Activated T-cell treated with anti-CD3 and anti-CD28 coated beads for 1 hour (primary cell): ENCODE results near the gene TSSK2.
"Not testable (repeated sequence)": the region's sequence is repeated elsewhere in the genome, so short reads cannot be mapped to it uniquely, and the experiment has no call there.

ENCODE experiments used
- DNase-seq: peaks from one replicate; pipeline ENCODE4 v3.0.0-alpha.2; 2020; ENCODE audit warnings: low read depth

The TSSK2 gene

DNA sequence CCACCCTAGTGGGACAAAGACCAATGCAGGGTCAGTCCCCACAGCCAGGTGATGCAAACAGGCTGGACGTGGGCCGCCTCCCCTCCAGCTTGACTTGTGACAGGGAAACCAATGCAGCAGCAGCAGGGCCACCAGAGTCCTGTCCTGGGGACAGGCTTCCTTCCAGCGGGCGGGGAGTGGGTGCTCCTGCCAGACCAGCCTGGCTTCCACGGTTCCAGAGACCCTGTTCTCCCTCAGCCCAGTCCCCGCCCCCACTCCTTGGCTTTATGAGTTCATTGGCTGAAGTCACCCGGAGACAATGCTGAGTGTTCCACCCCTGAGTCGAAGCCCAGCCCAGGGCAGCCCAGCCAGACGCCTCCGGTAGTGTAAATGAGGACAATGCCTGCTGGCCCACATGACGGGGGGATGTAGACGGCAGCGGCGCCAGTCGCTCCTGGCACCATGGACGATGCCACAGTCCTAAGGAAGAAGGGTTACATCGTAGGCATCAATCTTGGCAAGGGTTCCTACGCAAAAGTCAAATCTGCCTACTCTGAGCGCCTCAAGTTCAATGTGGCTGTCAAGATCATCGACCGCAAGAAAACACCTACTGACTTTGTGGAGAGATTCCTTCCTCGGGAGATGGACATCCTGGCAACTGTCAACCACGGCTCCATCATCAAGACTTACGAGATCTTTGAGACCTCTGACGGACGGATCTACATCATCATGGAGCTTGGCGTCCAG lies at the start of gene TSSK2:
TSSK2 (plus strand) TSS at position 350 of the 726 bp plus-strand sequence; CDS start at position 442, 92 bp downstream.
- no peak for DNase-seq

- DNase-seq: no peak
Observed at GRCh38 chr22:19081351-19081750, 49.8 kb upstream of the TSSK2 start.

DNA sequence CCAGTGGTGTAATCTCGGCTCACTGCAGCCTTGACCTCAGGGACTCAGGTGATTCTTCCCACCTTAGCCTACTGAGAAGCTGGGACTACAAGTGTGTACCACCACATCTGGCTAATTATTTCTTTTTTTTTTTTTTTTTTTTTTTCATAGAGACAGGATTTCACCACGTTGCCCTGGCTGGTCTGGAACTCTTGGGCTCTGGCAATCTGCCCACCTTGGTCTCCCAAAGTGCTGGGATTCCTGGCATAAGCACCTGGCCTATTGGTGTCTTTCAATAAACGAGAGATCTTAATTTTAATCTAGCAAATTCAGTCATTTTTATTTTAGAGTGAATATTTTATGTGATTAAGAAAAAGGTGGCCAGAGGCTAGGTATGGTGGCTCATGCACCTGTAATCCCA lies 49.0 kb upstream of the TSSK2 start:
- no peak for DNase-seq

GRCh38 chr22:19082793-19083192 lies 48.3 kb upstream of the TSSK2 start:
- DNase-seq: no peak

GRCh38 chr22:19084126-19084525 lies 47.0 kb upstream of the TSSK2 start:
- not testable (repeated sequence) for DNase-seq

DNA sequence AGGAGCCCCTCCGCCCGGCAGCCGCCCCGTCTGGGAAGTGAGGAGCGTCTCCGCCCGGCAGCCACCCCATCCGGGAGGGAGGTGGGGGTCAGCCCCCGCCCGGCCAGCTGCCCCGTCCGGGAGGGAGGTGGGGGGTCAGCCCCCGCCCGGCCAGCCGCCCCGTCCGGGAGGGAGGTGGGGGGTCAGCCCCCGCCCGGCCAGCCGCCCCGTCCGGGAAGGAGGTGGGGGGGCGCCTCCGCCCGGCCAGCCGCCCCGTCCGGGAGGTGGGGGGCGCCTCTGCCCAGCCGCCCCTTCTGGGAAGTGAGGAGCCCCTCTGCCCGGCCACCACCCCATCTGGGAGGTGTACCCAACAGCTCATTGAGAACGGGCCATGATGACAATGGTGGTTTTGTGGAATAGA lies 46.5 kb upstream of the TSSK2 start:
- not testable (repeated sequence) for DNase-seq

- DNase-seq: no peak
Observed at GRCh38 chr22:19085233-19085718, 45.8 kb upstream of the TSSK2 start.

DNA sequence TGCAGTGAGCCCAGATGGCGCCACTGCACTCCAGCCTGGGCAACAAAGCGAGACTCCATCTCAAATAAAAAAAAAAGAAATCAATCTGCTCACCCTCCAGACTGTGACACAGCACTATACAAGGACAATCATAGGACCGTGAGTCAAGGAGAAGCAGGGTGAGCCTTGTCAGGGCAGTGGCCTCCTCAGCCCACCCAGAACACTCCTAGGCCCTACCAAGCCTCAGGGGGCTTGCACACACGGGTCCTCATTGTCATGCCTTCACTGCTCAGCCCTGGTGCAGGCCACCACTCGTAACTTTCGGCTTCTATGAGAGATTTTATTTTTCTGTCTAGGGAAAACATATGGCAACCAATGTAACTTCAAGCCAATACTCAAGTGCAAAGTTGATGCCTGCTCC lies 44.7 kb upstream of the TSSK2 start:
- no peak for DNase-seq

DNA sequence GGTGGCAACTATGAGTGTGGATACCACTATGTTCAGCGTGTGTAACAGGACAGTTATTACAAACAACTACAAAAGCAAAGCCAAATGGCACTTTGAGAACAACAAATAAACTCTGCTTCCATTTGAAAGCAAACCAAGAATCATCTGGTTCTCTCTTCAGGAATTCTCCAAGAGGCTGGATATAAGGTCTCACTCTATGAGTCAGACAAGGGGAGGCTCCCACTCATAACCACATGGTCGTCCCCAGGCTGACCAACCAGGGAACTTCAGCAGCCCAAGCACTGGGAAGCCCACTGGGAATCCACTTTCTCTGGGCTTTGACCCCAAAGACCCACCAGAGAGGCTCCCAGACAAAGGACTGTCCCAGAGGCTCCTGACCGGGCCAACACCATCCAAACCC lies 44.2 kb upstream of the TSSK2 start:
- DNase-seq: no peak

DNA sequence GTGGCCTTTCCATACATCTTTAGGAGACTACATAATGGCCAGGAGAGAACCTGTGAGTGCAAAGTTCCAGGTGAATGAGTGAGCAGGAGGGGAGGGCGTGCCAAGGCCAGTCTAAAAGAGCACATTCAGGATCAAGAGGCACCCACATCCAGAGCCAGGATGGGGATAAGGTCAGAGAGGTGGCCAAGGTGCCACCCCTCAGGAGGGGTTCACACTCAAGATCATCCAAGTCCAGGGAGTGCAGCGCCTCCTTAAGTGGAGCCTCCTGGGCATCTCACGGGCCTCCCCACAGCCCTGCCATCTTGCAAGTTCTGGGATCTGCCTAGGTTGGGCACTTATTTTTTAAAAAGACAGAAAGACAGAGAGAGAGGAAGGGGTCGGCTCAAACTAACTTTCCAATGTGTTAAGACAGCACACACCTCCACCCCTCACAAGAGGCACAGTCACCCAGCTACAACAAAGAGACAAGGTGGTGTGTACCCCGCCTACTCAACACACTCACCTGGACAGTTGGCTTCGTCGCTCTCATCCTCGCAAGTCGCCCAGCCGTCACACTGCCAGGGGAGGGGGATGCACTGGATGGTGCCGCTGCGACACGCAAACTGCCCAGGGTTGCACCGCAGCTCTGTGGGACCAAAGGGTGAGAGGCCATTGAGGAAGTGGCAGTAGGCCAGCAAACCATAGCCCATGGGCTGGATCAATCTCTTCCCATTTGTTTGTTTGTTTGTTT lies 42.1 kb upstream of the TSSK2 start:
- no peak for DNase-seq

DNA sequence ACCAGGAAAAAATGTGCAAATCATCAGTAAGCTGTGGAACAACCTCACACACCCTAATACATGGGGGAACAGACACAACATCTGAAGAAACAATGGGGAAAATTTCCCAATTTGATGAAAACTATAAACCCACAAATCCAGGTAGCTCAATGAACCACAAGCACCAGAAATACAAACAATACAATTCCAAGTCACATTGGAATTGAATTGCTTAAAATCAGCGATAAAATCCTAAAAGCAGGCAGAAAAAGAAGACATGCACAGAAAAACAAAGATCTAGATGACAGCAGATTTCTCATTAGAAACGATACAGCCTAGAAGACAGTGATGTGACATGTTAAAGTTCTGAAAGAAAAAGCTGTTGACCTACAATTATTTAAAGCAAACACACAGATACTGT lies 40.9 kb upstream of the TSSK2 start:
- no peak for DNase-seq

- DNase-seq: no peak
Observed at GRCh38 chr22:19090586-19091127, 40.5 kb upstream of the TSSK2 start.

- no peak for DNase-seq
Observed at GRCh38 chr22:19092725-19093124, 38.4 kb upstream of the TSSK2 start.

GRCh38 chr22:19094393-19094997 lies 36.6 kb upstream of the TSSK2 start:
- no peak for DNase-seq

DNA sequence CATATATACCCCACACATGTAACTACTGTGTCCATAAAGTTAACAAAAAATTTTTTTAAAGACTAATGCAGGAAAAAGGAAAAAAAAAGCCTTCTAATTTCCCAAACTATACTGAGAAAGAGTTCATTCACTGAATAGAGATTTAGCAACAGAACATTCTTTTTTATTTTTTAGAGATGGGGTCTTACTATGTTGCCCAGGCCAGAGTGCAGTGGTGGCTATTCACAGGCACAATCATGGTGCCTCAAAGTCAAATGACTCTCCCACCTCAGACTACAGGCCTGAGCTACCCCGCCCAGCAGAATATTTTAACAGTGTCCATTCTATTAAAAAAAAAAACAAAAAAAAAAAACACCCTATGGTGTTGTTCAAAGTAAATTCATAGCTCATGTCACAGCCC lies 34.6 kb upstream of the TSSK2 start:
- DNase-seq: no peak

- no peak for DNase-seq
Observed at GRCh38 chr22:19097518-19097917, 33.6 kb upstream of the TSSK2 start.

DNA sequence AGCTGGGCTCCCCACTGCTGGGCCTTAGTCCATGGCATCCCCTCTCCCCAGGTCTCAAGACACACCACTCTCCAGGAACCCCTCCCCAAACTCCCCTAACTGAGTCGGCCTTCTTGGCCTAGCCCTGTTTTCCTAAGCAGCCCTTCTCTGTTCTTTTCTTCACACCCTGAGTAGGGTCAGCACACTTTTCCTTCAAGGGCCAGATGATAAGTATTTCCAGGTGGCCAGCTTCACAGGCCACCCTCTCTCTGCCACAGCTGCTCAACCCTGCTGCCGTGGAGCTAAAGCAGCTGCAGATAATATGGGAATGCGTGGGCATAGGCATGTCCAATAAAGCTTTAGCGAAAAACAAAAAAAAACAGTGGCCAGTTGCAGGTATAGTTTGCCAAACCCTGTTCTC lies 33.0 kb upstream of the TSSK2 start:
- no peak for DNase-seq

- DNase-seq: no peak
Observed at GRCh38 chr22:19103880-19104821, 27.0 kb upstream of the TSSK2 start.

DNA sequence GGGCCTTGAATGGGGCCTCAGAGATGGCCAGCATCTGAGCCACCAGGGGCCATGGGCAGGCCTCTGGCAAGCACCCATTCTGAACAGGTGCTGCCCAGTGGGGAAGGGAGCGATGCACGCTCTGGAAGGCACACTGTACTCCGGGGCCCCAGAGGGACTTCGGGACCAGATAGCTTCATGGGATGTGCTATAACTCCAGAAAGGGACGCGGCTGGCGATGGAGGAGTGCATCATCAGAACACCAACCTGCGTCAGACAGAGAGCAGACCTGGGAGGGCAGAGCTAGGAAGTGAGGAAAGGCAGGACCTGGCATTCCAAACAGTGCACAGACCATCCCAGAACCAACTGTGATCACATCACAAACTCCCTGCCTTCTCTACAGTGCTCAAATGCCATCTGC lies 25.7 kb upstream of the TSSK2 start:
- no peak for DNase-seq

DNA sequence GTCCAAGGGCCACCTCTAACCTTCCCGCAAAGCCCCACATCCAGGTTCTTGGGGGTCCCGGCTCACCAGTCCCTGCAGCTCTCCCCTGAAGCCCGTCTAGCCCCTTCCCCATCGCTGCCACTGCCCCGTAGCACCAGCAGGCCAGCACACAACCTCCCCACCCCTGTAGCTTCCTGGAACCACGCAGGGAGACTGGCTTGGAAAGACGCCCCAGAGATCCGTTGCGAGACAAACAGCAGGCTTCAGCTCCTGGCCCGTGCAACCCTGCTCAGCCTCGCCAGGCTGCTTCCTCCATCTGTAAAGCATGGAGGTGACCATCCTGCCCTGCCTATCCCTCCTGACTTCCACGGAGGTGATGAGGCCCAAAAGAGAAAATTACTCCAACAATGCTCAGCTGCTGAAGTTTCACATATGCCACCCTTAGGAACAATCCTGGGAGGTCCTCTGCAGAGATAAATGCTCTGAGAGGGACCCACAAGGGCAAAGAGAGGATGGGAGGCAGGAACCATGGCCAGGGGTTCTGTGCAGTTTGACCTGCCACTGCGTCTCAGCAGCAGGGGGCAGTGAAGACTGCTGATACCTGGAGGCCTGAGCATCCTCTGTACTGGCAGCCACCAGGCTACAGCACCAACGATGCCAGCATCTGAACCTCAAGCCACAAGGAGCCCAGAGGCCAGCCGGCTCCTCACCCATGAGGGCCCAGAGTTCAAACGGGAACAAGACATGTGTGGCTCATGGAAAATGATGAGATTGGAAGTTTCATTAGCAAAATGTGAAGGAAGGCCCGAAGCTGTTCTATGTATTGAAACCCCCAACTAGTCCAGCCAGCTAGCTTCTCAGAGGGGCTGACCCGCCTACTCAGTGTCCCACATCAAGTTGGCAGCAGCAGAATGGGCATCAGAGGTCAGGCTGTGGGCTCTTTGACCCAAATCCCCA lies 25.0 kb upstream of the TSSK2 start:
- peak; percentile 45 for DNase-seq
